K562 (cell line): ENCODE results near the gene CACNB2. TPM values are rescaled to one million over a fixed set of nuclear protein-coding genes. Genes with fewer than 3 reads are reported as not detected.

Source experiments
- ATAC-seq: fragments of 200-7000 bp; cut with Tn5 transposase; 3 replicates; pipeline ENCODE4 v1.9.1; 2020; ENCODE audit warnings: moderate library complexity
- BruUV-seq: library from RNA; stranded (reverse); fragments of 400-500 nt; replicated peaks from 2 replicates; lab custom pipeline; 2021; lab: Mats Ljungman, UMichigan
- CTCF ChIA-PET: fragments of 300-600 bp; formaldehyde crosslinking; extraction: SDS; loops from one replicate; lab custom pipeline; 2021; ENCODE audit warnings: low intra/inter-chr PET ratio; lab: Yijun Ruan, JAX
- POLR2A ChIA-PET: fragments of 300-600, 350-650 bp; sonication (Branson Sonifier 250); formaldehyde crosslinking; extraction: SDS; loops from one replicate; lab custom pipeline; 2021; ENCODE audit warnings: antibody characterized with exemption, inconsistent platforms; lab: Yijun Ruan, JAX
- DNase-seq, 4 experiments: peaks; one replicate each; pipeline versions ENCODE4 v3.0.0 to v3.0.0-alpha.2; 2011 to 2018; ENCODE audit warnings: low spot score in 3 of 4, mixed read lengths in 3 of 4; ENCODE audit errors: extremely low read depth in 1 of 4
- FAIRE-seq: peaks from 2 replicates; lab custom pipeline; 2011; peaks lifted over from hg19 to GRCh38; lab: Jason Lieb, UNC
- H2AFZ ChIP-seq: 2 replicates; pipeline ENCODE4 v1.6.0; 2011; ENCODE audit warnings: low read depth, low read length, control low read depth, inconsistent platforms
- H3K27ac ChIP-seq: fragments of 200-600 bp; 3 replicates; pipeline ENCODE4 v1.8.0; 2011; ENCODE audit warnings: low read depth, mild to moderate bottlenecking, control low read depth, inconsistent platforms, low read length, moderate library complexity, mixed read lengths; ENCODE audit errors: extremely low read depth
- H3K27me3 ChIP-seq, 2 experiments: fragments of 300-600 bp in 1 of 2; 2 replicates in 1 of 2; 3 replicates in 1 of 2; pipeline versions ENCODE4 v1.6.0 to v1.8.0; 2011; ENCODE audit warnings: inconsistent platforms in 2 of 2, low read length in 2 of 2, mild to moderate bottlenecking in 1 of 2, mixed read lengths in 1 of 2, moderate library complexity in 1 of 2; ENCODE audit not compliant: control insufficient read depth in 2 of 2, insufficient read depth in 2 of 2
- H3K36me3 ChIP-seq: fragments of 300-600 bp; 3 replicates; pipeline ENCODE4 v1.8.0; 2011; ENCODE audit warnings: mild to moderate bottlenecking, low read length, inconsistent platforms; ENCODE audit not compliant: control insufficient read depth, insufficient read depth
- H3K4me1 ChIP-seq, 2 experiments: fragments of 200-600 bp in 1 of 2; replicated peaks in 1 of 2; 2 replicates in 1 of 2; 3 replicates in 1 of 2; pipeline versions ENCODE4 v1.5.1 to v1.8.0; 2011; ENCODE audit warnings: inconsistent platforms in 2 of 2, low read length in 2 of 2, mild to moderate bottlenecking in 1 of 2, mixed read lengths in 1 of 2, moderate library complexity in 1 of 2; ENCODE audit not compliant: control insufficient read depth in 2 of 2, insufficient read depth in 2 of 2
- H3K4me2 ChIP-seq: 2 replicates; pipeline ENCODE4 v1.6.1; 2011; ENCODE audit warnings: low read length, control low read depth, inconsistent platforms, mixed read lengths; ENCODE audit not compliant: insufficient read depth
- H3K4me3 ChIP-seq: fragments of 200-600 bp; sonication (generic), shearing (Covaris generic); 2 replicates; pipeline ENCODE4 v1.5.1; 2016; ENCODE audit warnings: control low read depth, inconsistent platforms
- H3K79me2 ChIP-seq: fragments of 200-600 bp; 3 replicates; pipeline ENCODE4 v1.8.0; 2011; ENCODE audit warnings: low read length, inconsistent platforms; ENCODE audit not compliant: control insufficient read depth, insufficient read depth
- H3K9ac ChIP-seq, 2 experiments: 2 replicates each; pipeline versions ENCODE4 v1.6.0 to v1.6.1; 2011; ENCODE audit warnings: low read depth in 2 of 2, low read length in 2 of 2, control low read depth in 1 of 2, inconsistent platforms in 1 of 2, mild to moderate bottlenecking in 1 of 2, mixed read lengths in 1 of 2; ENCODE audit not compliant: insufficient read depth in 1 of 2
- H3K9me1 ChIP-seq: one replicate; pipeline ENCODE4 v1.6.0; 2011; ENCODE audit warnings: inconsistent platforms, mild to moderate bottlenecking, low read length, moderate library complexity; ENCODE audit not compliant: control insufficient read depth, insufficient read depth
- H3K9me3 ChIP-seq: replicated peaks from 2 replicates; pipeline ENCODE4 v1.5.1; 2011; ENCODE audit warnings: low read depth, low read length, inconsistent platforms; ENCODE audit not compliant: control insufficient read depth, insufficient read depth
- H4K20me1 ChIP-seq: replicated peaks from 2 replicates; pipeline ENCODE4 v1.6.1; 2011; ENCODE audit warnings: low read length, inconsistent platforms, mixed read lengths; ENCODE audit not compliant: control insufficient read depth, insufficient read depth
- ATF6 ChIP-seq: sonication (generic); formaldehyde crosslinking; IDR thresholded peaks from 2 replicates; pipeline ENCODE4 v1.4.0; 2020; ENCODE audit warnings: mild to moderate bottlenecking, missing genetic modification reagents
- DNMT1 ChIP-seq: fragments of 450-650 bp; IDR thresholded peaks from 2 replicates; pipeline ENCODE4 v1.6.1; 2016; ENCODE audit warnings: antibody characterized with exemption, mild to moderate bottlenecking
- GTF2F1 ChIP-seq: IDR thresholded peaks from 2 replicates; pipeline ENCODE4 v1.6.1; 2011; ENCODE audit warnings: low read depth, low read length, improper control_type of control experiment
- KLF13 ChIP-seq: fragments of 450-650 bp; IDR thresholded peaks from 2 replicates; pipeline ENCODE4 v1.6.1; 2016; ENCODE audit warnings: missing genetic modification characterization, low read depth, mild to moderate bottlenecking, missing compliant biosample characterization, moderate library complexity, borderline replicate concordance
- MEIS2 ChIP-seq: fragments of 450-650 bp; IDR thresholded peaks from 2 replicates; pipeline ENCODE4 v1.6.1; 2014; ENCODE audit warnings: mild to moderate bottlenecking; ENCODE audit not compliant: partially characterized antibody
- NELFE ChIP-seq: IDR thresholded peaks from 2 replicates; pipeline ENCODE4 v1.6.1; 2011; ENCODE audit warnings: mild to moderate bottlenecking; ENCODE audit not compliant: insufficient read depth, insufficient read length
- NR2F6 ChIP-seq: fragments of 450-650 bp; formaldehyde crosslinking; IDR thresholded peaks from 2 replicates; pipeline ENCODE4 v1.4.0; 2020; ENCODE audit warnings: mild to moderate bottlenecking
- SAFB2 ChIP-seq: fragments of 200-400 bp; formaldehyde crosslinking; IDR thresholded peaks from 2 replicates; pipeline ENCODE4 v1.6.1; 2018; ENCODE audit warnings: borderline replicate concordance, low read length, low read depth, moderate library complexity; ENCODE audit not compliant: severe bottlenecking
- SIN3B ChIP-seq: fragments of 450-650 bp; IDR thresholded peaks from 2 replicates; pipeline ENCODE4 v1.6.1; 2017; ENCODE audit warnings: low read depth, mild to moderate bottlenecking, moderate library complexity
- ZFP1 ChIP-seq: fragments of 450-650 bp; formaldehyde crosslinking; IDR thresholded peaks from 2 replicates; pipeline ENCODE4 v1.4.0; 2020; ENCODE audit warnings: mild to moderate bottlenecking, mixed read lengths
- ZNF311 ChIP-seq: fragments of 250-450 bp; sonication (Bioruptor Pico); IDR thresholded peaks from 2 replicates; pipeline ENCODE4 v1.4.0; 2020; ENCODE audit warnings: mild to moderate bottlenecking, moderate library complexity
- ZZZ3 ChIP-seq: fragments of 450-650 bp; IDR thresholded peaks from 2 replicates; pipeline ENCODE4 v1.6.1; 2016; ENCODE audit warnings: antibody characterized with exemption, mild to moderate bottlenecking, moderate library complexity
- WGBS: fragments of 100-300 bp; shearing (Covaris generic); methylation state at CpG from one replicate; pipeline ENCODE4 v1.1.6; 2016; ENCODE audit warnings: low coverage, mixed read lengths; ENCODE audit not compliant: insufficient coverage; ENCODE audit errors: missing lambda C conversion rate; 5-methylcytosine and 5-hydroxymethylcytosine counted together
- in situ Hi-C: fragments of 300-500 bp; cut with MboI; formaldehyde crosslinking; loops from 4 replicates; pipeline ENCODE4 v1.15.0; 2018; ENCODE audit warnings: inconsistent platforms, mixed read lengths
- intact Hi-C: fragments of 100-400 bp; cut with micrococcal nuclease; formaldehyde crosslinking; loops from 2 replicates; pipeline ENCODE4 v1.14.2; 2022
- polyA plus RNA-seq, 8 experiments: library from polyadenylated mRNA; depleted of rRNA in 4 of 8; stranded (reverse) in 5 of 8; unstranded in 3 of 8; fragments of >200 nt; fragmentation: Nextera tagmentation in 2 of 8; fragmentation: Illumina TruSeq in 1 of 8; extraction: Ambion mirVana in 2 of 8; extraction: Trizol in 1 of 8; gene quantifications; 2 replicates each; pipeline versions ENCODE4 v1.2.1 to v1.2.3, GENCODE V29; 2011 to 2014; ENCODE audit warnings: inconsistent platforms in 1 of 8, missing spikeins in 1 of 8
- total RNA-seq, 7 experiments: library from RNA; depleted of rRNA in 6 of 7; stranded (reverse); fragments of >200 nt in 6 of 7; fragmentation: Illumina TruSeq in 2 of 7; extraction: Trizol in 2 of 7; gene quantifications; 2 replicates each; pipeline versions ENCODE4 v1.2.1 to v1.2.3, GENCODE V29; 2011 to 2021; ENCODE audit warnings: low replicate concordance in 1 of 7
- TF ChIP-seq, protein P1 (sequence below): sonication (generic); formaldehyde crosslinking; IDR thresholded peaks from 2 replicates; pipeline ENCODE4 v1.8.0; 2022; ENCODE audit warnings: mild to moderate bottlenecking, missing genetic modification reagents
- TF ChIP-seq, protein P2 (sequence below), 2 experiments: IDR thresholded peaks; 2 replicates each; pipeline ENCODE4 v1.6.1; 2011; ENCODE audit warnings: borderline replicate concordance in 1 of 2, control low read depth in 1 of 2, low read depth in 1 of 2, low read length in 1 of 2, mild to moderate bottlenecking in 1 of 2, mixed read lengths in 1 of 2, moderate library complexity in 1 of 2; ENCODE audit not compliant: insufficient read depth in 1 of 2, insufficient read length in 1 of 2, poor library complexity in 1 of 2, severe bottlenecking in 1 of 2; ENCODE audit errors: extremely low read depth in 1 of 2

Gene CACNB2
- total and polyA plus RNA-seq, 9 of the 15 experiments (the other 6 are each of a cell fraction or from before 2014, with no cell fraction given), result 1.8 to 2.2 TPM; not detected in 7

DNA sequence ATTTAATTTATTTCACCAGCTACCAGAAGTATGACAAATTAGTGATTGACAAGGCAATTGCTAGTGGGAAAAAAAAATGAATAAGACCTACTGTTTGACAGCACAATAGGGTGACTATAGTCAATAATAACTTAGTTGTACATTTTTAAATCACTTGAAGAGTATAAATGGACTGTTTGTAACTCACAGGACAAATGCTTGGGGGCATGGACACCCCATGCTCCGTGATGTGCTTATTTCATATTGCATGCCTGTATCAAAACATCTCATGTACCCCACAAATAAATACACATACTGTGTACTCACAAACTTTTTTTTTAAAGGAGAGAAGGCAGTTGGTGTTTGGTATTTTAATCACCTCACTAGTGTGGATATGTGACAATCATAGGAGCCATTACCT is 181.1 kb downstream of the CACNB2 start:
- FAIRE-seq (no peak), DNase-seq (no peak), ATAC-seq (no peak)
- POLR2A ChIA-PET, result no interaction called here
- no peaks in the 10 kb centered on the region for H3K79me2 ChIP-seq
- H3K36me3 ChIP-seq, result no peaks in the 10 kb centered on the region
- WGBS, result 0% methylated on average over 1 of the region's 1 CpG
- H3K9me1 ChIP-seq, result no peaks in the 10 kb centered on the region
- in situ Hi-C loops, result no loop called here
- no peaks in the 10 kb centered on the region for H4K20me1 ChIP-seq
- CTCF ChIA-PET, result no interaction called here
- no peak overlapping the region for H3K27ac ChIP-seq
- no peak overlapping the region for H3K9ac ChIP-seq
- intact Hi-C loops, result no loop called here
- H3K4me2 ChIP-seq, result no peak overlapping the region
- BruUV-seq, result no TSS peak
- no peaks in the 10 kb centered on the region for H3K9me3 ChIP-seq
- H3K27me3 ChIP-seq, result no peaks in the 10 kb centered on the region
- no peaks in the 10 kb centered on the region for H3K4me1 ChIP-seq
- no peak overlapping the region for H3K4me3 ChIP-seq
- no peak overlapping the region for H2AFZ ChIP-seq
- TF ChIP-seq ZZZ3, result no peak
- no peak for TF ChIP-seq KLF13 (tag)
- TF ChIP-seq, protein P1, sequence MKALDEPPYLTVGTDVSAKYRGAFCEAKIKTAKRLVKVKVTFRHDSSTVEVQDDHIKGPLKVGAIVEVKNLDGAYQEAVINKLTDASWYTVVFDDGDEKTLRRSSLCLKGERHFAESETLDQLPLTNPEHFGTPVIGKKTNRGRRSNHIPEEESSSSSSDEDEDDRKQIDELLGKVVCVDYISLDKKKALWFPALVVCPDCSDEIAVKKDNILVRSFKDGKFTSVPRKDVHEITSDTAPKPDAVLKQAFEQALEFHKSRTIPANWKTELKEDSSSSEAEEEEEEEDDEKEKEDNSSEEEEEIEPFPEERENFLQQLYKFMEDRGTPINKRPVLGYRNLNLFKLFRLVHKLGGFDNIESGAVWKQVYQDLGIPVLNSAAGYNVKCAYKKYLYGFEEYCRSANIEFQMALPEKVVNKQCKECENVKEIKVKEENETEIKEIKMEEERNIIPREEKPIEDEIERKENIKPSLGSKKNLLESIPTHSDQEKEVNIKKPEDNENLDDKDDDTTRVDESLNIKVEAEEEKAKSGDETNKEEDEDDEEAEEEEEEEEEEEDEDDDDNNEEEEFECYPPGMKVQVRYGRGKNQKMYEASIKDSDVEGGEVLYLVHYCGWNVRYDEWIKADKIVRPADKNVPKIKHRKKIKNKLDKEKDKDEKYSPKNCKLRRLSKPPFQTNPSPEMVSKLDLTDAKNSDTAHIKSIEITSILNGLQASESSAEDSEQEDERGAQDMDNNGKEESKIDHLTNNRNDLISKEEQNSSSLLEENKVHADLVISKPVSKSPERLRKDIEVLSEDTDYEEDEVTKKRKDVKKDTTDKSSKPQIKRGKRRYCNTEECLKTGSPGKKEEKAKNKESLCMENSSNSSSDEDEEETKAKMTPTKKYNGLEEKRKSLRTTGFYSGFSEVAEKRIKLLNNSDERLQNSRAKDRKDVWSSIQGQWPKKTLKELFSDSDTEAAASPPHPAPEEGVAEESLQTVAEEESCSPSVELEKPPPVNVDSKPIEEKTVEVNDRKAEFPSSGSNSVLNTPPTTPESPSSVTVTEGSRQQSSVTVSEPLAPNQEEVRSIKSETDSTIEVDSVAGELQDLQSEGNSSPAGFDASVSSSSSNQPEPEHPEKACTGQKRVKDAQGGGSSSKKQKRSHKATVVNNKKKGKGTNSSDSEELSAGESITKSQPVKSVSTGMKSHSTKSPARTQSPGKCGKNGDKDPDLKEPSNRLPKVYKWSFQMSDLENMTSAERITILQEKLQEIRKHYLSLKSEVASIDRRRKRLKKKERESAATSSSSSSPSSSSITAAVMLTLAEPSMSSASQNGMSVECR (CRISPR knock-in tag), result no peak
- TF ChIP-seq ZFP1, result no peak
- TF ChIP-seq DNMT1, result no peak
- TF ChIP-seq NR2F6, result no peak
- no peak for TF ChIP-seq GTF2F1
- TF ChIP-seq NELFE, result no peak
- TF ChIP-seq, protein P2, sequence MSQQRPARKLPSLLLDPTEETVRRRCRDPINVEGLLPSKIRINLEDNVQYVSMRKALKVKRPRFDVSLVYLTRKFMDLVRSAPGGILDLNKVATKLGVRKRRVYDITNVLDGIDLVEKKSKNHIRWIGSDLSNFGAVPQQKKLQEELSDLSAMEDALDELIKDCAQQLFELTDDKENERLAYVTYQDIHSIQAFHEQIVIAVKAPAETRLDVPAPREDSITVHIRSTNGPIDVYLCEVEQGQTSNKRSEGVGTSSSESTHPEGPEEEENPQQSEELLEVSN (IDR thresholded peaks at IDR 0.05; ENCODE audit: borderline replicate concordance in 1 of 2, extremely low read depth in 1 of 2, insufficient read depth in 1 of 2, insufficient read length in 1 of 2, low read depth in 1 of 2, low read length in 1 of 2, poor library complexity in 1 of 2, severe bottlenecking in 1 of 2), result no peak
- no peak for TF ChIP-seq SIN3B
- no peak for TF ChIP-seq ATF6 (CRISPR knock-in tag)
- TF ChIP-seq MEIS2, result no peak
- TF ChIP-seq SAFB2, result no peak
- TF ChIP-seq ZNF311 (CRISPR knock-in tag), result no peak
